Measurements from ENCODE around the gene GP1BB. TPM values are rescaled to one million over a fixed set of nuclear protein-coding genes. Genes with fewer than 3 reads are reported as not detected.

The GP1BB gene
- total and polyA plus RNA-seq, 5 donors: 9.0 to 29.5 TPM; not detected in 3

DNA sequence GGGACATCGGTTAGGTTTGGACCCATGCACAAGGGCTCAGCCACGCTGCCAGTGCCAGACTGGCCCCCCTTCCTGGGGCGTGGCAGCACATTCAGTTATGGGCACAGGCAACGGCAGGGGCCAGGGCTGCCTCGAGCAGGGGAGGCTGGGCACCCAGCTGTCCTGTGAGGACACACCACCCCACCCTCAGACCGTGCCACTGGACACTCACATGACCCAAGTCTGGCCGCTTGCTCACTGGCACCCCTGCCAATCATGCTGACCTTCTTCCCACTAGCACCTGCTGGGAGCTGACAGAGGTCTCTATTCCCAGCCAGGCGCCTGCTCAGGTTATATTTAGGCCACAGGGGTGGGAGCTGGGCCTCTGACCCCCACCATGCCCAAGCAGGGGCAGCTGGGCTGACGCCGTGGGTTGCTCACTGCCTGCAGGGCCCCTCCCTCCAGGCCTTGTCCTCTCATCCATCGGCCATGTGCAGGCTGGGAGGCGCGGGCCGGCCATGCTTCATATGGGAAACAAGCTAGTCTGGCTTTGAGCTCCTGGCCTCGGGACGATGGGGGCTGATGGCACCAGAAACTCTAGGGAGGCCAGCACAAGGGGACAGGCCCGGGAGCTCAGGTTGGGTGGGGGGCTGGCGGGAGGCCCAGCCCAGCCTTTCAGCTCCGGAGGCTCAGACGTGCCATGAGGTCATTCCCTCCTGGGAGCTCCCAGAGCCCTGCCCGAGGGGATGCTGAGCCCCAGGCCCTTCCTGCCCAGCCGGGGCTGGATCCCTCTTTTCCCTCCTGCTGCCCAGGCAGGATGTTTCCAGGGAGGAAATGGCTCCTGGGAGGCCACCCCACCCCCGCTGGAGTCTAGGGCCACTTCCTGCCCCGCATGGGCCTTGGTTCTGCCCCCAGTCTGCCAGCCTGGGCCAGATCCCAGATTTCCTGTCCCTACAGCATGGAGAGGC lies 22.1 kb downstream of the GP1BB start:
- ATAC-seq (peak; percentile 87 to 88), DNase-seq (peak; percentile 70 to 91 (median 91))
- Histone ChIP-seq H3K4me3 (ENCODE audit: low read length) (no peak overlapping the region), H3K27ac (ENCODE audit: low read length) (peak overlapping the region; percentile 24), H3K27me3 (ENCODE audit: control insufficient read depth, insufficient read depth) (no peaks in the 10 kb centered on the region), H3K4me1 (ENCODE audit: control insufficient read depth, insufficient read depth, low read length) (no peaks in the 10 kb centered on the region), H3K9me3 (ENCODE audit: control insufficient read depth, low read length) (no peaks in the 10 kb centered on the region)
- intact Hi-C loops (cut with DNase I): no loop called here
- 49% methylated on average over 24 of the region's 24 CpGs for WGBS

DNA sequence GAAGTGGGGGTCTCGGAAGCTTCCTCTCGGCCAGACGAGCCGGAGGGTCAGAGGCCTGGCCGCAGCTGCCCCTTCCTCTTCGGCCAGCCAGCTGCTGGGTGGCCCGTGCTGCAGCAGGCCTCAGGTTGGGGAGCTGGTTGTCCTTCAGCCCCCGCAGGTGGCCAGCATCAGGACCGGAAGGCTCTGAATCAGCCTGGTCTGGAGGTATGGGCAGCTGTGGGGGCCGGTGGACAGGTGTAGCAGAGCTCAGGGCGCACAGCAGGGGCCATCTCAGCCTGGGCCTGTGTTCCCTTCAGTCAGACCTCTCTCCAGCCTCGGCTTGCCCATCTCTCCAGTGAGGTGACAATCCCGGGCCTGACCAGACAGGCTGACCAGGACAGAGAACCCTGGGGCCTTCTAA lies 23.4 kb downstream of the GP1BB start:
- H3K4me3 ChIP-seq (ENCODE audit: low read length): no peak overlapping the region
- no peak overlapping the region for H3K27ac ChIP-seq (ENCODE audit: low read length)
- DNase-seq (no peak), ATAC-seq (no peak)
- no peaks in the 10 kb centered on the region for H3K4me1 ChIP-seq (ENCODE audit: control insufficient read depth, insufficient read depth, low read length)
- WGBS: 86% methylated on average over 13 of the region's 13 CpGs
- no peaks in the 10 kb centered on the region for H3K9me3 ChIP-seq (ENCODE audit: control insufficient read depth, low read length)
- intact Hi-C loops (cut with DNase I): no loop called here
- no peaks in the 10 kb centered on the region for H3K27me3 ChIP-seq (ENCODE audit: control insufficient read depth, insufficient read depth)

DNA sequence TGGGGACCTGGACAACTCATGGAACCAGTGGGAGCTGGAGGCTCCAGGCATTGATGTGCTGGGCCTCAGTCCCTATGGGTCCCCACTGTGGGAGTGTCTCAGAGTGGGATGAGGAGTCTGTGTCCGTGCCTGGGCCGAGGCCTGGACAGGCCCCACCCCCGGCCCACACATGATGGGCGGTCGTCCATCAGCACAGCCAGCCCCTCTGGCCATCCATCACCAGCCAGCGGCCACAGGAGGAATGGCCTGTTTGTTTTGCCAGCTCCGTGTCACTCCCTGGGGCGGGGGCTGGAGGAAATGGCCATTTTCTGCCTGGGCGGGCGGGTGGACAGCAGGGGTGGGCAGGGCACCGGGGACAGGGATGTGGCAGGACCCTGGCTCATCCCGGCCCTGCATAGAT lies 24.2 kb downstream of the GP1BB start:
- H3K4me1 ChIP-seq (ENCODE audit: control insufficient read depth, insufficient read depth, low read length): no peaks in the 10 kb centered on the region
- no peak overlapping the region for H3K27ac ChIP-seq (ENCODE audit: low read length)
- no peak for ATAC-seq
- H3K9me3 ChIP-seq (ENCODE audit: control insufficient read depth, low read length): no peaks in the 10 kb centered on the region
- DNase-seq: peak in 1 of 3 donors; percentile 43
- H3K27me3 ChIP-seq (ENCODE audit: control insufficient read depth, insufficient read depth): no peaks in the 10 kb centered on the region
- WGBS: 83% methylated on average over 12 of the region's 12 CpGs
- intact Hi-C loops (cut with DNase I): no loop called here
- no peak overlapping the region for H3K4me3 ChIP-seq (ENCODE audit: low read length)

DNA sequence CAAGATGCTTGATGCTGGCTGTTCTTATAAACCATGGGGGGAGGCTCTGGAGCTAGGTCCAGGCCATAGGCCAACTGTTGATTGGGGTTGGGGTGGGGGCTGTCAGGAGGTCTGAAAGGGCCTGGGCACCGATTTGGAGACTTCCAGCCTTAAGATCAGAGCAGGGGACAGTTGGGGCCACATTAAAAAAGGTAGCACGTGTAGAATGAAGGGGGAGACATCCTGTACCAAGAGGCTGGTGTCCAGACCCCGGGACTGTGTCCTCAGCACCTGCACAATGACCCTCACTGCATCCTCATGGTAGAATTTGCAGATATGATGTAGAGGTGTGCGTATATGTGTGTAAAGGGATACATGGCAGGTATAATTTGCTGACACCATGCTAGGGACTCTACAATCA lies 24.8 kb downstream of the GP1BB start:
- ATAC-seq (no peak), DNase-seq (no peak)
- no peaks in the 10 kb centered on the region for H3K9me3 ChIP-seq (ENCODE audit: control insufficient read depth, low read length)
- no peak overlapping the region for H3K4me3 ChIP-seq (ENCODE audit: low read length)
- no peaks in the 10 kb centered on the region for H3K27me3 ChIP-seq (ENCODE audit: control insufficient read depth, insufficient read depth)
- 68% methylated on average over 4 of the region's 4 CpGs for WGBS
- no peak overlapping the region for H3K27ac ChIP-seq (ENCODE audit: low read length)
- intact Hi-C loops (cut with DNase I): no loop called here
- no peaks in the 10 kb centered on the region for H3K4me1 ChIP-seq (ENCODE audit: control insufficient read depth, insufficient read depth, low read length)

DNA sequence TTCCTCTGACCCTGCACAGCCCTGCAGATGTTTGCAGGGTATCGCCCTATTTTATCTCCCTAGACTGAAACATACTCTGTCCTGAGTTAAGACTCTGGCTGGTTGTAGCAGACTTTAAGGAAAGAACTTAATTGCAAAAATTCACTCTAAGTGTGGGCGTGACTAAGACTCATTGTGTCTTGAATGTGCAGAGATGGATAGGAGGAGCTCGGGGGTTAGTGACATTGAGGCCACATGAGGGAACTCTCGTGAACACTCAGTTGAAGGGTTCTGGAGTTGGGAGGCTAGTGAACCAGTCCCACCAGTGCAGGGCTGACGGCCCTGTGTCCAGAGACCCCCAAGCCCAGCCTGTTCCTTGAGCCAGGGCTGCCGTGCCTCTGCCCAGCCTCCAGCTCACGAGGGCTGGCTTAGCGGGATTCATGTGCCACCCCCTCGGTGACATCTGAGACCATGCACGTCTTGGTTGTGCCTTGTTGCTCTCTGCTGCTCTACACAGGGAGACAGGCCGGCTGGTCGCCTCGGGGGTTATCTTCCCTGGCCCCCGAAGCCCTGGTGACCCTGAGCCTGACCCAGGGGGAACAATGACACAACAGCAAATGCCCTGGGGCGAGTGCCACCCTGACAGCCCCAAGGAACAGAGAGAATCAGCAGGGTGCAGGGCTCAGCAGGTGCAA lies 25.8 kb downstream of the GP1BB start:
- no peaks in the 10 kb centered on the region for H3K4me1 ChIP-seq (ENCODE audit: control insufficient read depth, insufficient read depth, low read length)
- 71% methylated on average over 15 of the region's 15 CpGs for WGBS
- intact Hi-C loops (cut with DNase I): no loop called here
- H3K4me3 ChIP-seq (ENCODE audit: low read length): no peak overlapping the region
- DNase-seq (no peak), ATAC-seq (no peak)
- H3K27ac ChIP-seq (ENCODE audit: low read length): no peak overlapping the region
- no peaks in the 10 kb centered on the region for H3K27me3 ChIP-seq (ENCODE audit: control insufficient read depth, insufficient read depth)
- H3K9me3 ChIP-seq (ENCODE audit: control insufficient read depth, low read length): no peaks in the 10 kb centered on the region

DNA sequence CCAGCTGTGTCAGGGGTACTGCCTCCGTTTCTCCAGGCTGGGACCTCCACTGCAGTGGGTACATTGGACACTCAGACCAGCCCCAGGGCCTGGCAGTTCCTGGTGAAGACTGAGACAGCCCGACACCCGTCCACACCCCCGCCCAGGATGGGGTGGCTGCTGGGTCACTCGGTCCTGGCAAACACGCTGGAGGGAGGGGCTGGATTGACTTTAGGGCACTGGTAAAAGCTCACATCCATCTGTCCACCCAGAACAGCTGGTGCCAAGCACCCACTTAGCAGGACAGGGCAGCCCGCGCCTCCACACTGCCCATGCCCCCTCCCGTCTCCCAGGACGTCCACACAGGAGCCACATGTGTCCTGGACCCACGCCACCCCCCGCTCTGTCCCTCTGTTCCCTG lies 26.5 kb downstream of the GP1BB start:
- H3K27ac ChIP-seq (ENCODE audit: low read length): no peak overlapping the region
- ATAC-seq (peak; percentile 23 to 40), DNase-seq (peak in 2 of 3 donors; percentile 37 to 71)
- H3K4me3 ChIP-seq (ENCODE audit: low read length): no peak overlapping the region
- H3K4me1 ChIP-seq (ENCODE audit: control insufficient read depth, insufficient read depth, low read length): no peaks in the 10 kb centered on the region
- H3K27me3 ChIP-seq (ENCODE audit: control insufficient read depth, insufficient read depth): no peaks in the 10 kb centered on the region
- no peaks in the 10 kb centered on the region for H3K9me3 ChIP-seq (ENCODE audit: control insufficient read depth, low read length)
- intact Hi-C loops (cut with DNase I): no loop called here
- 70% methylated on average over 12 of the region's 12 CpGs for WGBS

DNA sequence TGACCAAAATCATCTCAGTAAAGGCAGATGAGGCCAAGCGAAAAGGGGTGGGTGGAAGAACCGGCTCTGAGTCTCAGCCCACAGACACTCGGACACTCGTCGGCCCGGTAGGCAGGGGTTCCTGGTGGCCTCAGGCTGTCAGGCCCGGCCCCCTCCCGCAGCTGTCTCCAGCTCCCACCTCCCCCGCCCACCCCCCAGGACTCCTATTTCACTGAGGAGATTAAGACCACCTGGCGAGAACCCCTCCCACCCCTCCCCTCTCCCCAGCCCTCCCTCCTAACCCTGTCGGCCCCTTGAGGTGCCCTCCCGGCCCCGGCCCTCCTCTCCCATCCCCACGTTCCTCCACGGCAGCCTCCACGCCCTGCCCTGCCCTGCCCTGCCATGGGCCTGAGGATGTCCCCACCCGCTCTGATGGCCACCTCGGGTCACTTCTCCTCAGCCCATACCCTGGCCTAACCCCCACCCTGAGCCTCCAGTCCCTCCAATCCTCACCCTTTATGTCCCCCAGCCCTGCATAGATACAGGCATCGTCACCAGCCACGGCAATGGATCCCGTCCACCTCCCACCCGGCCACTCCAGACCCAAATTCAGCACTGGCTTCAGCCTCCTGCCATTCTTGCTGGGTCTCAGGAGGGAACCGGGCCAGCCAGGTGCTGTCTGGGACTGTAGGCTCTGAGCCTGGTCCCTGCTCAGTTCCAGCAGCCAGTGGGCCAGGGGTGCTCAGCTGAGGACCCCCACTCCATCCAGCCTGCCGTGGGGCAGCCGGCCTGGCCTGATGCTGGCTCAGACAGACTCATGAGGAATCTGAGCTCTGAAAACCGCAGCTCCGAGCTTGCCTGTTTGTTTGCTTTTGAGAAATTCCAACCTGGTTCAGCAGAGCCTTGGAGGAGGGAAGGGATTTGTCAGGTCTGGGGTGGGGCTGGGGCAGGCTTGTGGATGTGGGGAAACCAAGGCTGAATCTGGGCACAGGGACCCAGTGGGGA lies 27.5 kb downstream of the GP1BB start:
- 74% methylated on average over 27 of the region's 27 CpGs for WGBS
- no peaks in the 10 kb centered on the region for H3K27me3 ChIP-seq (ENCODE audit: control insufficient read depth, insufficient read depth)
- H3K27ac ChIP-seq (ENCODE audit: low read length): no peak overlapping the region
- H3K4me1 ChIP-seq (ENCODE audit: control insufficient read depth, insufficient read depth, low read length): no peaks in the 10 kb centered on the region
- intact Hi-C loops (cut with DNase I): no loop called here
- ATAC-seq (no peak), DNase-seq (no peak)
- no peaks in the 10 kb centered on the region for H3K9me3 ChIP-seq (ENCODE audit: control insufficient read depth, low read length)
- H3K4me3 ChIP-seq (ENCODE audit: low read length): no peak overlapping the region

DNA sequence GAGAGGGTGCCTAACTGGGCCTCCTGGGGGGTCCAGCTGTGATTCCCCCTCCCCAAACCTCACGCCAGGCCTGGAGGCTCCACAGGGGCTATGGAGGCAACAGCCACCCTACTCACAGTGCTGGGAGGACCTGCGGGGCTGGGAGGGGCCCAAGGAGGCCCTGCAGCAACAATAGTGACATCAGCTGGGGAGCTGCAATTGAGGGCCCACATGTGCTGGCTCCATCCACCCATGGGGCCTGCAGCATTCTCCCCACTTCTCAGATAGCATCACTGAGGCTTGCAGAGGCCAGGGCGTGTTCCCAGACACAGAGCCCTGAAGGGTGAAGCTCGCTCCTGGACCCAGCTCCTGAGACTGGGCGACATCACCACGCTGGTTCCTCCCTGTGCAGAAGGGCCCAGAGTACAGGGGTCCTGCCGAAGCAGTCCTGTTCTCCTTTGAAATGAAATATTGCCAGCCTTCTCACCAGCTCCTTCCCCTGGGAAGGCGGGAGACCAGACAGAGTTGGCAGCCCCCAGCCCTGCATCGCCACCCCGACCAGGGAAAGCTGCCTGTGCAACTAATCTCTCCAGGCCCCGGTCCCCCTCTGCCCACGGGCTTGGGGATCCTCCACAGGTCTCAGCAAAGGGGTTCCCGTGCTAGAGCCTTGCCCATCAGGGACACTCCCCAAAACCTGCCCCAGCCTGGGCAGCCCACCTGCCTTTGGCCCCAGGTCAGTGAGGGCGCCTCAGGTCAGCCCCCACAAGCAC lies 28.3 kb downstream of the GP1BB start:
- no peak for ATAC-seq
- Histone ChIP-seq H3K4me3 (ENCODE audit: low read length) (no peak overlapping the region), H3K27me3 (ENCODE audit: control insufficient read depth, insufficient read depth) (no peaks in the 10 kb centered on the region), H3K4me1 (ENCODE audit: control insufficient read depth, insufficient read depth, low read length) (peaks cover 4% of the 10 kb centered on the region), H3K9me3 (ENCODE audit: control insufficient read depth, low read length) (no peaks in the 10 kb centered on the region), H3K27ac (ENCODE audit: low read length) (no peak overlapping the region)
- DNase-seq: no peak
- intact Hi-C loops (cut with DNase I): no loop called here
- 89% methylated on average over 14 of the region's 14 CpGs for WGBS

DNA sequence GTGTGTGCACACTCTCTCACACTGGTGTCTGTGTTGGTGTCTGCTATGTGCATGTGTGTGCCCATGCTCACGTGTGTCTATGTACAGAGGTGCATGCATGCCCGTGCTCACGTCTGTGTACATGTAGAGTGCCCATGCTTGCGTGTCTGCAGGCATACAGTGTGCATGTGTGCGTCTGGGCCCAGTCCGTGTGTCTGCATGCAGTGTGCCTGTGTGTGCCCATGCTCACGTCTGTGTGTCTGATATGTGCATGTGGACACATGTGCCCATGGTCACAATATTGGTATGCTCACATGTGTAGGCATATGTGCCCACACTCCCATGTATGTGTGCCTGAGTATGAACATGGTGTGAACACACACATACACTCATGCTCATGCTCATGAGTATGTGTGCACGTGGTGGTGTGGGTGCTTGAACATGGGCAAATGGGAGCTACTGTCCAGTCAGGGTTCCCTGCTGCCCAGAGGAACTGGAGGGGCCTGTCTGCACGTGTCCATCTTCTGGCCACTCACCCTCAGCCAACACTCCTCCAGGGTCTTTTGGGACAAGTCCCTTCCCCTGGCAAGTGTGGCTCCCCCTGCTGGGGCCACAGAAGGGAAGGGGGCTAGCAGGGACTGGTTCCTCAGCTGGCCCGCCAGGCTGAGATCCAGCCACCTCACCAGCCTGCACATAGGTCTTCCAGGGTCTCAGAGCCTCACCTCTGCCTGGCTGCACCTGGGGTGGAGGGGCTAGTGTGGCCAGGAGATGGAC lies 29.9 kb downstream of the GP1BB start:
- ATAC-seq (no peak), DNase-seq (no peak)
- H3K27ac ChIP-seq (ENCODE audit: low read length): no peak overlapping the region
- peaks cover 4% of the 10 kb centered on the region for H3K4me1 ChIP-seq (ENCODE audit: control insufficient read depth, insufficient read depth, low read length)
- H3K4me3 ChIP-seq (ENCODE audit: low read length): no peak overlapping the region
- intact Hi-C loops (cut with DNase I): no loop called here
- no peaks in the 10 kb centered on the region for H3K27me3 ChIP-seq (ENCODE audit: control insufficient read depth, insufficient read depth)
- WGBS: 82% methylated on average over 10 of the region's 10 CpGs
- H3K9me3 ChIP-seq (ENCODE audit: control insufficient read depth, low read length): no peaks in the 10 kb centered on the region
